Measurements from ENCODE around the gene THAP8.

- TF ChIP-seq POLR2AphosphoS5 (IDR thresholded peaks at IDR 0.05) (no peak), CTCF (IDR thresholded peaks at IDR 0.05) (no peak), POLR2A (IDR thresholded peaks at IDR 0.05) (no peak)
Measured at GRCh38 chr19:36009633-36010379, 44.3 kb downstream of the THAP8 start.
